Naive thymus-derived CD4-positive, alpha-beta T cell (primary cell): ENCODE results near the gene PAK4. TPM values are rescaled to one million over a fixed set of nuclear protein-coding genes. Genes with fewer than 3 reads are reported as not detected.

Experiments
- ATAC-seq: fragments of 150-1000 bp; cut with Tn5 transposase; 2 replicates; pipeline ENCODE4 v1.10.0; 2021; ENCODE audit warnings: mild to moderate bottlenecking, moderate library complexity
- CTCF ChIA-PET: fragments of 350-600 bp; sonication (Branson Sonifier 250); formaldehyde crosslinking; loops from one replicate; lab custom pipeline; 2021; ENCODE audit warnings: antibody characterized with exemption; lab: Charles Lee
- POLR2A ChIA-PET: fragments of 350-600 bp; sonication (Branson Sonifier 250); formaldehyde crosslinking; loops from one replicate; lab custom pipeline; 2021; ENCODE audit warnings: antibody characterized with exemption, inconsistent platforms; lab: Charles Lee
- DNase-seq, 9 donors: peaks; one replicate each; pipeline versions ENCODE4 v3.0.0 to v3.0.0-alpha.2; 2020 to 2022; ENCODE audit warnings: mixed read lengths in 1 of 9
- H3K27ac ChIP-seq: one replicate; pipeline ENCODE4 v1.7.0; 2013; ENCODE audit warnings: mild to moderate bottlenecking, low read depth, low read length, moderate library complexity
- H3K27me3 ChIP-seq, 2 donors: one replicate each; pipeline ENCODE4 v1.7.0; 2013; ENCODE audit warnings: low read length in 2 of 2, mild to moderate bottlenecking in 2 of 2, moderate library complexity in 2 of 2; ENCODE audit not compliant: control insufficient read depth in 2 of 2, insufficient read depth in 2 of 2
- H3K36me3 ChIP-seq, 3 experiments: 1 replicate in 2 of 3; 2 replicates in 1 of 3; pipeline ENCODE4 v1.7.0; 2013; ENCODE audit warnings: low read length in 3 of 3, mild to moderate bottlenecking in 3 of 3, moderate library complexity in 1 of 3; ENCODE audit not compliant: insufficient read depth in 3 of 3, control insufficient read depth in 2 of 3
- H3K4me1 ChIP-seq, 2 donors: one replicate each; pipeline ENCODE4 v1.7.0; 2013; ENCODE audit warnings: low read length in 2 of 2, mild to moderate bottlenecking in 2 of 2, moderate library complexity in 1 of 2; ENCODE audit not compliant: control insufficient read depth in 2 of 2, insufficient read depth in 2 of 2
- H3K4me3 ChIP-seq: 2 replicates; pipeline ENCODE4 v1.7.0; 2013; ENCODE audit warnings: mild to moderate bottlenecking, low read length
- H3K9me3 ChIP-seq, 3 experiments: 1 replicate in 2 of 3; 2 replicates in 1 of 3; pipeline ENCODE4 v1.7.0; 2013; ENCODE audit warnings: low read length in 3 of 3; ENCODE audit not compliant: control insufficient read depth in 2 of 3
- H3K27ac Mint-ChIP-seq, 9 donors: one replicate each; pipeline ENCODE4 v1.8.0; 2020 to 2022; ENCODE audit warnings: mixed read lengths in 9 of 9, mild to moderate bottlenecking in 8 of 9, moderate library complexity in 5 of 9, inconsistent platforms in 2 of 9
- H3K27me3 Mint-ChIP-seq, 5 donors: one replicate each; pipeline ENCODE4 v1.8.0; 2021 to 2022; ENCODE audit warnings: mixed read lengths in 5 of 5, mild to moderate bottlenecking in 1 of 5
- H3K36me3 Mint-ChIP-seq, 5 donors: one replicate each; pipeline ENCODE4 v1.8.0; 2020 to 2022; ENCODE audit warnings: mixed read lengths in 5 of 5, mild to moderate bottlenecking in 3 of 5, inconsistent platforms in 1 of 5
- H3K4me1 Mint-ChIP-seq, 7 donors: one replicate each; pipeline ENCODE4 v1.8.0; 2020 to 2022; ENCODE audit warnings: mixed read lengths in 7 of 7, mild to moderate bottlenecking in 3 of 7, inconsistent platforms in 1 of 7
- H3K4me3 Mint-ChIP-seq, 10 donors: one replicate each; pipeline ENCODE4 v1.8.0; 2020 to 2022; ENCODE audit warnings: mild to moderate bottlenecking in 10 of 10, mixed read lengths in 10 of 10, moderate library complexity in 6 of 10, inconsistent platforms in 2 of 10
- H3K9me3 Mint-ChIP-seq, 11 donors: one replicate each; pipeline ENCODE4 v1.8.0; 2020 to 2022; ENCODE audit warnings: mixed read lengths in 11 of 11, mild to moderate bottlenecking in 4 of 11, inconsistent platforms in 1 of 11, moderate library complexity in 1 of 11
- intact Hi-C, 2 donors: fragments of 100-400 bp; cut with micrococcal nuclease; formaldehyde crosslinking; loops; one replicate each; pipeline ENCODE4 v1.15.1; 2023
- polyA plus RNA-seq, 2 donors: library from polyadenylated mRNA; unstranded; fragments of 300-500 nt; fragmentation: Illumina TruSeq; gene quantifications; one replicate each; pipeline ENCODE4 v1.2.3, GENCODE V29; 2021
- total RNA-seq, 6 experiments: library from RNA in 5 of 6; stranded (reverse) in 5 of 6; gene quantifications; 1 replicate in 5 of 6; 2 replicates in 1 of 6; pipeline ENCODE4 v1.2.3 and lab custom pipeline; 2021 to 2026

Gene PAK4
- total and polyA plus RNA-seq, 7 experiments from 2014 or later: 1.0 to 17.5 (median 10.4) TPM

GRCh38 chr19:39136225-39136940, 10.8 kb downstream of the PAK4 start:
- Histone ChIP-seq H3K4me1 (no peaks in the 10 kb centered on the region), H3K36me3 (no peaks in the 10 kb centered on the region), H3K4me3 (no peak overlapping the region), H3K27ac (no peak overlapping the region), H3K9me3 (no peaks in the 10 kb centered on the region), H3K27me3 (no peaks in the 10 kb centered on the region)
- Mint-ChIP-seq H3K27me3 (no peaks in the 10 kb centered on the region), H3K9me3 (no peaks in the 10 kb centered on the region), H3K27ac (peak overlapping the region in 1 of 9 donors; percentile 31), H3K36me3 (peaks cover 0 to 9% (median 0%) of the 10 kb centered on the region in 5 donors), H3K4me1 (peaks cover 10 to 43% (median 38%) of the 10 kb centered on the region in 7 donors), H3K4me3 (peak overlapping the region in 1 of 10 donors; percentile 20)
- ChIA-PET POLR2A (no interaction called here), CTCF (no interaction called here)
- no peak for ATAC-seq
- intact Hi-C loops: no loop called here
- no peak for DNase-seq

GRCh38 chr19:39137131-39137530, 11.5 kb downstream of the PAK4 start:
- peak overlapping the region in 1 of 9 donors; percentile 59 for H3K27ac Mint-ChIP-seq
- no peaks in the 10 kb centered on the region for H3K27me3 ChIP-seq
- no peaks in the 10 kb centered on the region for H3K4me1 ChIP-seq
- H3K27ac ChIP-seq: no peak overlapping the region
- peaks cover 0 to 9% (median 0%) of the 10 kb centered on the region in 5 donors for H3K36me3 Mint-ChIP-seq
- H3K4me3 Mint-ChIP-seq: peak overlapping the region in 1 of 10 donors; percentile 52
- H3K9me3 Mint-ChIP-seq: no peaks in the 10 kb centered on the region
- ATAC-seq (no peak), DNase-seq (no peak)
- no peak overlapping the region for H3K4me3 ChIP-seq
- H3K9me3 ChIP-seq: no peaks in the 10 kb centered on the region
- H3K36me3 ChIP-seq: no peaks in the 10 kb centered on the region
- peaks cover 10 to 43% (median 30%) of the 10 kb centered on the region in 7 donors for H3K4me1 Mint-ChIP-seq
- ChIA-PET POLR2A (no interaction called here), CTCF (no interaction called here)
- H3K27me3 Mint-ChIP-seq: no peaks in the 10 kb centered on the region
- intact Hi-C loops: no loop called here

- Histone ChIP-seq H3K36me3 (no peaks in the 10 kb centered on the region), H3K27ac (no peak overlapping the region), H3K4me1 (no peaks in the 10 kb centered on the region), H3K4me3 (no peak overlapping the region), H3K27me3 (no peaks in the 10 kb centered on the region), H3K9me3 (no peaks in the 10 kb centered on the region)
- no peak for DNase-seq
- Mint-ChIP-seq H3K4me3 (no peak overlapping the region), H3K9me3 (no peaks in the 10 kb centered on the region), H3K27ac (no peak overlapping the region), H3K36me3 (peaks cover 0 to 9% (median 0%) of the 10 kb centered on the region in 5 donors), H3K27me3 (no peaks in the 10 kb centered on the region), H3K4me1 (peaks cover 10 to 39% (median 31%) of the 10 kb centered on the region in 7 donors)
- ATAC-seq: no peak
- CTCF ChIA-PET: interaction anchor here (0.6 kb wide), 1 partner anchor 80 kb away, joined by 3 read pairs; no protein-coding TSS in a partner anchor
- POLR2A ChIA-PET: no interaction called here
- intact Hi-C loops: no loop called here
Observed at GRCh38 chr19:39138221-39139211, 12.9 kb downstream of the PAK4 start.

GRCh38 chr19:39139305-39139874, 13.8 kb downstream of the PAK4 start:
- no peak overlapping the region for H3K27ac ChIP-seq
- no peak overlapping the region for H3K27ac Mint-ChIP-seq
- no peaks in the 10 kb centered on the region for H3K27me3 Mint-ChIP-seq
- no peaks in the 10 kb centered on the region for H3K27me3 ChIP-seq
- intact Hi-C loops: no loop called here
- H3K4me3 Mint-ChIP-seq: no peak overlapping the region
- no peaks in the 10 kb centered on the region for H3K4me1 ChIP-seq
- peaks cover 8 to 42% (median 34%) of the 10 kb centered on the region in 7 donors for H3K4me1 Mint-ChIP-seq
- ATAC-seq: no peak
- no peaks in the 10 kb centered on the region for H3K36me3 ChIP-seq
- no peak overlapping the region for H3K4me3 ChIP-seq
- H3K36me3 Mint-ChIP-seq: peaks cover 0 to 9% (median 0%) of the 10 kb centered on the region in 5 donors
- POLR2A ChIA-PET: no interaction called here
- no peaks in the 10 kb centered on the region for H3K9me3 ChIP-seq
- no peak for DNase-seq
- CTCF ChIA-PET: no interaction called here
- H3K9me3 Mint-ChIP-seq: no peaks in the 10 kb centered on the region

- H3K27me3 ChIP-seq: no peaks in the 10 kb centered on the region
- CTCF ChIA-PET: no interaction called here
- POLR2A ChIA-PET: no interaction called here
- H3K9me3 Mint-ChIP-seq: no peaks in the 10 kb centered on the region
- no peak overlapping the region for H3K4me3 Mint-ChIP-seq
- H3K4me1 ChIP-seq: no peaks in the 10 kb centered on the region
- H3K27me3 Mint-ChIP-seq: no peaks in the 10 kb centered on the region
- H3K4me3 ChIP-seq: no peak overlapping the region
- H3K27ac Mint-ChIP-seq: no peak overlapping the region
- H3K4me1 Mint-ChIP-seq: peaks cover 7 to 46% (median 40%) of the 10 kb centered on the region in 7 donors
- H3K36me3 Mint-ChIP-seq: peaks cover 0 to 9% (median 0%) of the 10 kb centered on the region in 5 donors
- no peaks in the 10 kb centered on the region for H3K36me3 ChIP-seq
- no peaks in the 10 kb centered on the region for H3K9me3 ChIP-seq
- intact Hi-C loops: no loop called here
- no peak overlapping the region for H3K27ac ChIP-seq
- DNase-seq (no peak), ATAC-seq (no peak)
Observed at GRCh38 chr19:39139971-39140453, 14.4 kb downstream of the PAK4 start.

GRCh38 chr19:39140594-39140993, 15.0 kb downstream of the PAK4 start:
- CTCF ChIA-PET: no interaction called here
- intact Hi-C loops: no loop called here
- Histone ChIP-seq H3K36me3 (no peaks in the 10 kb centered on the region), H3K27me3 (no peaks in the 10 kb centered on the region), H3K4me1 (no peaks in the 10 kb centered on the region), H3K9me3 (no peaks in the 10 kb centered on the region), H3K27ac (no peak overlapping the region), H3K4me3 (no peak overlapping the region)
- DNase-seq (no peak), ATAC-seq (no peak)
- no peaks in the 10 kb centered on the region for H3K27me3 Mint-ChIP-seq
- H3K9me3 Mint-ChIP-seq: no peaks in the 10 kb centered on the region
- POLR2A ChIA-PET: no interaction called here
- H3K4me1 Mint-ChIP-seq: peaks cover 7 to 46% (median 40%) of the 10 kb centered on the region in 7 donors
- no peak overlapping the region for H3K27ac Mint-ChIP-seq
- H3K36me3 Mint-ChIP-seq: peaks cover 0 to 9% (median 0%) of the 10 kb centered on the region in 5 donors
- H3K4me3 Mint-ChIP-seq: no peak overlapping the region
